GM23338 (cell line): ENCODE data around the gene SLC38A10.

Experiments used
- CREB1 ChIP-seq: fragments of 250-450 bp; sonication (Bioruptor Pico); IDR thresholded peaks from 2 replicates; pipeline ENCODE4 v1.5.0; 2020; ENCODE audit warnings: low read depth, mild to moderate bottlenecking, moderate library complexity
- ETS1 ChIP-seq: IDR thresholded peaks from 2 replicates; pipeline ENCODE4 v1.6.1; 2016; ENCODE audit warnings: antibody characterized with exemption
- EZH2 ChIP-seq: fragments of 200-600 bp; sonication (generic); IDR thresholded peaks from one replicate; pipeline ENCODE4 v1.8.0; 2017; ENCODE audit warnings: antibody characterized with exemption, mild to moderate bottlenecking, low read depth; ENCODE audit not compliant: unreplicated experiment
- JUNB ChIP-seq: IDR thresholded peaks from one replicate; pipeline ENCODE4 v1.6.1; 2016; ENCODE audit warnings: antibody characterized with exemption; ENCODE audit not compliant: unreplicated experiment
- NANOG ChIP-seq: IDR thresholded peaks from 2 replicates; pipeline ENCODE4 v1.6.1; 2016; ENCODE audit warnings: antibody characterized with exemption, borderline replicate concordance
- POLR2AphosphoS5 ChIP-seq: IDR thresholded peaks from 2 replicates; pipeline ENCODE4 v1.6.1; 2016; ENCODE audit warnings: antibody characterized with exemption, low read depth
- REST ChIP-seq: IDR thresholded peaks from one replicate; pipeline ENCODE4 v1.6.1; 2018; ENCODE audit warnings: antibody characterized with exemption; ENCODE audit not compliant: unreplicated experiment
- STAT1 ChIP-seq: IDR thresholded peaks from one replicate; pipeline ENCODE4 v1.6.1; 2016; ENCODE audit warnings: antibody characterized with exemption; ENCODE audit not compliant: unreplicated experiment
- ZNF114 ChIP-seq: fragments of 250-450 bp; sonication (Bioruptor Pico); IDR thresholded peaks from 2 replicates; pipeline ENCODE4 v1.5.0; 2020; ENCODE audit warnings: mild to moderate bottlenecking, moderate library complexity
- TF ChIP-seq, protein P1 (sequence below), 2 experiments: fragments of 200-600 bp in 1 of 2; sonication (generic) in 1 of 2; conservative IDR thresholded peaks; 2 replicates each; pipeline versions ENCODE4 v1.5.1 to v1.6.1; 2016 to 2017; ENCODE audit warnings: antibody characterized with exemption in 2 of 2, low read depth in 2 of 2, mild to moderate bottlenecking in 2 of 2, moderate library complexity in 1 of 2

GRCh38 chr17:81298325-81298990 lies 3.4 kb upstream of the SLC38A10 start:
- TF ChIP-seq, protein P1, sequence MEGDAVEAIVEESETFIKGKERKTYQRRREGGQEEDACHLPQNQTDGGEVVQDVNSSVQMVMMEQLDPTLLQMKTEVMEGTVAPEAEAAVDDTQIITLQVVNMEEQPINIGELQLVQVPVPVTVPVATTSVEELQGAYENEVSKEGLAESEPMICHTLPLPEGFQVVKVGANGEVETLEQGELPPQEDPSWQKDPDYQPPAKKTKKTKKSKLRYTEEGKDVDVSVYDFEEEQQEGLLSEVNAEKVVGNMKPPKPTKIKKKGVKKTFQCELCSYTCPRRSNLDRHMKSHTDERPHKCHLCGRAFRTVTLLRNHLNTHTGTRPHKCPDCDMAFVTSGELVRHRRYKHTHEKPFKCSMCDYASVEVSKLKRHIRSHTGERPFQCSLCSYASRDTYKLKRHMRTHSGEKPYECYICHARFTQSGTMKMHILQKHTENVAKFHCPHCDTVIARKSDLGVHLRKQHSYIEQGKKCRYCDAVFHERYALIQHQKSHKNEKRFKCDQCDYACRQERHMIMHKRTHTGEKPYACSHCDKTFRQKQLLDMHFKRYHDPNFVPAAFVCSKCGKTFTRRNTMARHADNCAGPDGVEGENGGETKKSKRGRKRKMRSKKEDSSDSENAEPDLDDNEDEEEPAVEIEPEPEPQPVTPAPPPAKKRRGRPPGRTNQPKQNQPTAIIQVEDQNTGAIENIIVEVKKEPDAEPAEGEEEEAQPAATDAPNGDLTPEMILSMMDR (conservative IDR thresholded peaks at IDR 0.05; ENCODE audit: low read depth in 2 of 2) = no peak
- TF ChIP-seq EZH2 = no peak
- TF ChIP-seq REST = no peak
- TF ChIP-seq CREB1 (CRISPR knock-in tag) = no peak
- TF ChIP-seq ZNF114 = no peak
- no peak for TF ChIP-seq STAT1
- no peak for TF ChIP-seq JUNB
- TF ChIP-seq NANOG = no peak
- TF ChIP-seq POLR2AphosphoS5 = no peak
- TF ChIP-seq ETS1 = no peak
